Loucy (cell line): ENCODE data around the gene CAMK2A.

Source experiments
- H2AFZ ChIP-seq: fragments of 200-600 bp; sonication (generic); 2 replicates; pipeline ENCODE4 v1.6.0; 2016; ENCODE audit warnings: antibody characterized with exemption, mild to moderate bottlenecking, low read length, moderate library complexity
- H3F3A ChIP-seq: fragments of 200-600 bp; 2 replicates; pipeline ENCODE4 v1.6.0; 2016; ENCODE audit warnings: antibody characterized with exemption, low read depth, mild to moderate bottlenecking
- H3K27me3 ChIP-seq: fragments of 200-600 bp; sonication (generic); 2 replicates; pipeline ENCODE4 v1.6.1; 2014; ENCODE audit warnings: low read length, mild to moderate bottlenecking; ENCODE audit not compliant: insufficient read depth, poor library complexity, severe bottlenecking
- H3K36me3 ChIP-seq: fragments of 200-600 bp; sonication (generic); 2 replicates; pipeline ENCODE4 v1.6.1; 2016; ENCODE audit warnings: low read length; ENCODE audit not compliant: insufficient read depth
- H3K4me1 ChIP-seq: fragments of 200-600 bp; sonication (generic); 2 replicates; pipeline ENCODE4 v1.5.1; 2014; ENCODE audit warnings: low read length, mild to moderate bottlenecking; ENCODE audit not compliant: insufficient read depth, poor library complexity, severe bottlenecking
- H3K4me2 ChIP-seq: fragments of 200-600 bp; sonication (generic); 2 replicates; pipeline ENCODE4 v1.6.0; 2014; ENCODE audit warnings: antibody characterized with exemption, low read length, low read depth, mild to moderate bottlenecking; ENCODE audit not compliant: poor library complexity, severe bottlenecking
- H3K4me3 ChIP-seq: fragments of 200-600 bp; sonication (generic); 2 replicates; pipeline ENCODE4 v1.5.1; 2014; ENCODE audit warnings: low read length, mild to moderate bottlenecking, mixed read lengths; ENCODE audit not compliant: poor library complexity, severe bottlenecking
- H3K79me2 ChIP-seq: fragments of 200-600 bp; sonication (generic); 2 replicates; pipeline ENCODE4 v1.6.1; 2014; ENCODE audit warnings: low read length; ENCODE audit not compliant: insufficient read depth
- H3K9ac ChIP-seq: fragments of 200-600 bp; sonication (generic); 2 replicates; pipeline ENCODE4 v1.6.0; 2014; ENCODE audit warnings: mild to moderate bottlenecking, low read depth, low read length, moderate library complexity; ENCODE audit not compliant: poor library complexity, severe bottlenecking
- H3K9me2 ChIP-seq: fragments of 200-600 bp; sonication (generic); replicated peaks from 2 replicates; pipeline ENCODE4 v1.6.1; 2016; ENCODE audit warnings: low read depth, low read length, mixed read lengths
- H3K9me3 ChIP-seq: fragments of 200-600 bp; sonication (generic); 2 replicates; pipeline ENCODE4 v1.6.1; 2014; ENCODE audit warnings: mild to moderate bottlenecking, antibody characterized with exemption, low read length, low read depth; ENCODE audit not compliant: insufficient read depth
- H4K20me1 ChIP-seq: fragments of 200-600 bp; sonication (generic); 2 replicates; pipeline ENCODE4 v1.6.0; 2014; ENCODE audit warnings: antibody characterized with exemption, low read length, mild to moderate bottlenecking; ENCODE audit not compliant: insufficient read depth, poor library complexity, severe bottlenecking
- CTCF ChIP-seq: fragments of 200-600 bp; sonication (generic); conservative IDR thresholded peaks from 2 replicates; pipeline ENCODE4 v1.5.1; 2014; ENCODE audit warnings: mild to moderate bottlenecking, antibody characterized with exemption, low read length
- EZH2phosphoT487 ChIP-seq: fragments of 200-600 bp; IDR thresholded peaks from 2 replicates; pipeline ENCODE4 v1.6.1; 2018; ENCODE audit warnings: antibody characterized with exemption, mild to moderate bottlenecking, moderate library complexity, borderline replicate concordance

CAMK2A gene

GRCh38 chr5:150227036-150227435, 62.5 kb downstream of the CAMK2A start:
- Histone ChIP-seq H2AFZ (no peak overlapping the region), H4K20me1 (no peaks in the 10 kb centered on the region), H3K79me2 (no peaks in the 10 kb centered on the region), H3F3A (no peaks in the 10 kb centered on the region), H3K9me2 (no peaks in the 10 kb centered on the region), H3K4me1 (no peaks in the 10 kb centered on the region), H3K9ac (no peak overlapping the region), H3K9me3 (no peaks in the 10 kb centered on the region), H3K4me3 (no peak overlapping the region), H3K27me3 (no peaks in the 10 kb centered on the region), H3K4me2 (no peak overlapping the region), H3K36me3 (no peaks in the 10 kb centered on the region)
- TF ChIP-seq CTCF, result no peak
- no peak for TF ChIP-seq EZH2phosphoT487

- no peaks in the 10 kb centered on the region for H3F3A ChIP-seq
- no peaks in the 10 kb centered on the region for H3K27me3 ChIP-seq
- H3K4me2 ChIP-seq, result no peak overlapping the region
- no peaks in the 10 kb centered on the region for H3K79me2 ChIP-seq
- H3K9ac ChIP-seq, result no peak overlapping the region
- no peaks in the 10 kb centered on the region for H4K20me1 ChIP-seq
- H3K9me2 ChIP-seq, result no peaks in the 10 kb centered on the region
- TF ChIP-seq CTCF (no peak), EZH2phosphoT487 (no peak)
- H3K4me3 ChIP-seq, result no peak overlapping the region
- no peak overlapping the region for H2AFZ ChIP-seq
- no peaks in the 10 kb centered on the region for H3K9me3 ChIP-seq
- no peaks in the 10 kb centered on the region for H3K36me3 ChIP-seq
- H3K4me1 ChIP-seq, result no peaks in the 10 kb centered on the region
Observed at GRCh38 chr5:150224483-150225027, 65.0 kb downstream of the CAMK2A start.

GRCh38 chr5:150223474-150223873, 66.1 kb downstream of the CAMK2A start:
- H3K9me3 ChIP-seq, result no peaks in the 10 kb centered on the region
- no peaks in the 10 kb centered on the region for H3K4me1 ChIP-seq
- H3K4me2 ChIP-seq, result no peak overlapping the region
- H3F3A ChIP-seq, result no peaks in the 10 kb centered on the region
- H3K79me2 ChIP-seq, result no peaks in the 10 kb centered on the region
- no peaks in the 10 kb centered on the region for H3K9me2 ChIP-seq
- H3K9ac ChIP-seq, result no peak overlapping the region
- TF ChIP-seq EZH2phosphoT487 (no peak), CTCF (no peak)
- H3K4me3 ChIP-seq, result no peak overlapping the region
- no peaks in the 10 kb centered on the region for H3K36me3 ChIP-seq
- H3K27me3 ChIP-seq, result no peaks in the 10 kb centered on the region
- H2AFZ ChIP-seq, result no peak overlapping the region
- no peaks in the 10 kb centered on the region for H4K20me1 ChIP-seq
